ENCODE measurements around the gene ZNRF2.

DNA sequence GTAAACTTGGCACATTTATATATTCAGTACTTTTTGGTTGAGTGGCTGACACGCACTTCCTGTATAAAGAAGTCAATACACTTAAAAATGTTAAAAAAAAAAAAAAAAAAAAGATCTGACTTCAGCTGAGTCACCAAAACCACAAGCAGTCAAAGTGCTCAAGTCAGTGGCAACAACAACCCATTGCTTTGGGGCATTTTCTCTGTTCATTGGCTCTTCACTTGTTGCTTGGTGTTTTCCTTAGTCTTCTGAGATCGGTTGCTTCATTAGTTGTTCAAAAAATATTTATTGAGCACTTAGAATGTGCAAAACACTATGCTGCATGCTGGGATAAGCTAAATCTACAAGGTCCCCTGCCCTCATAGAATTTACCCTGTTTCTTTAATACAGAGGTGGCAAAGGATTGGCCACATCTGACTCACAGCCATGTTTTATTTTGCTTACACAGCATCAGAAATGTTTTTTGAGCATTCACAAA lies 63.7 kb downstream of the ZNRF2 start:
- TF ChIP-seq, protein P1, sequence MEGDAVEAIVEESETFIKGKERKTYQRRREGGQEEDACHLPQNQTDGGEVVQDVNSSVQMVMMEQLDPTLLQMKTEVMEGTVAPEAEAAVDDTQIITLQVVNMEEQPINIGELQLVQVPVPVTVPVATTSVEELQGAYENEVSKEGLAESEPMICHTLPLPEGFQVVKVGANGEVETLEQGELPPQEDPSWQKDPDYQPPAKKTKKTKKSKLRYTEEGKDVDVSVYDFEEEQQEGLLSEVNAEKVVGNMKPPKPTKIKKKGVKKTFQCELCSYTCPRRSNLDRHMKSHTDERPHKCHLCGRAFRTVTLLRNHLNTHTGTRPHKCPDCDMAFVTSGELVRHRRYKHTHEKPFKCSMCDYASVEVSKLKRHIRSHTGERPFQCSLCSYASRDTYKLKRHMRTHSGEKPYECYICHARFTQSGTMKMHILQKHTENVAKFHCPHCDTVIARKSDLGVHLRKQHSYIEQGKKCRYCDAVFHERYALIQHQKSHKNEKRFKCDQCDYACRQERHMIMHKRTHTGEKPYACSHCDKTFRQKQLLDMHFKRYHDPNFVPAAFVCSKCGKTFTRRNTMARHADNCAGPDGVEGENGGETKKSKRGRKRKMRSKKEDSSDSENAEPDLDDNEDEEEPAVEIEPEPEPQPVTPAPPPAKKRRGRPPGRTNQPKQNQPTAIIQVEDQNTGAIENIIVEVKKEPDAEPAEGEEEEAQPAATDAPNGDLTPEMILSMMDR (IDR thresholded peaks at IDR 0.05): no peak
- no peak for TF ChIP-seq POLR2A (IDR thresholded peaks at IDR 0.05)

Measured in adrenal gland (tissue), 5 donors.